B cell (primary cell): Measurements from ENCODE around the gene PHF19. TPM values are rescaled to one million over a fixed set of nuclear protein-coding genes. Genes with fewer than 3 reads are reported as not detected.
A peak's percentile ranks its signal among the peaks of the same experiment; 100 is the strongest.

Experiments
- ATAC-seq: fragments of 200-7000 bp; cut with Tn5 transposase; one replicate; pipeline ENCODE4 v1.10.0; 2021; ENCODE audit warnings: low read depth, mild to moderate bottlenecking, moderate number of reproducible peaks, moderate library complexity
- CTCF ChIA-PET: fragments of 350-600 bp; sonication (Branson Sonifier 250); formaldehyde crosslinking; loops from one replicate; lab custom pipeline; 2021; ENCODE audit warnings: antibody characterized with exemption, inconsistent platforms; lab: Charles Lee
- POLR2A ChIA-PET: fragments of 350-600 bp; sonication (Branson Sonifier 250); formaldehyde crosslinking; loops from one replicate; lab custom pipeline; 2021; ENCODE audit warnings: antibody characterized with exemption; lab: Charles Lee
- DNase-seq: peaks from one replicate; pipeline ENCODE4 v3.0.0; 2013
- H2AFZ ChIP-seq: 2 replicates; pipeline ENCODE4 v1.6.1; 2012; ENCODE audit warnings: mild to moderate bottlenecking, low read depth, low read length; ENCODE audit not compliant: insufficient read depth, poor library complexity, severe bottlenecking
- H3K27ac ChIP-seq, 2 donors: 1 replicate in 1 of 2; 2 replicates in 1 of 2; pipeline ENCODE4 v1.5.1; 2012 to 2013; ENCODE audit warnings: low read length in 2 of 2, mild to moderate bottlenecking in 2 of 2, moderate library complexity in 1 of 2
- H3K27me3 ChIP-seq, 4 experiments: fragments of 200-600 bp in 1 of 4; sonication (generic) in 1 of 4; replicated peaks in 1 of 4; 1 replicate in 2 of 4; 2 replicates in 2 of 4; pipeline versions ENCODE4 v1.6.1 to v1.7.0; 2013 to 2016; ENCODE audit warnings: low read length in 3 of 4, mild to moderate bottlenecking in 2 of 4, mixed read lengths in 1 of 4, moderate library complexity in 1 of 4; ENCODE audit not compliant: insufficient read depth in 4 of 4, control insufficient read depth in 3 of 4; ENCODE audit errors: control extremely low read depth in 1 of 4
- H3K36me3 ChIP-seq, 2 experiments: replicated peaks in 1 of 2; 1 replicate in 1 of 2; 2 replicates in 1 of 2; pipeline versions ENCODE4 v1.6.1 to v1.7.1; 2013; ENCODE audit warnings: low read length in 1 of 2; ENCODE audit not compliant: insufficient read depth in 2 of 2, control insufficient read depth in 1 of 2; ENCODE audit errors: control extremely low read depth in 1 of 2, extremely low read depth in 1 of 2
- H3K4me1 ChIP-seq, 2 donors: fragments of 200-600 bp in 1 of 2; sonication (generic) in 1 of 2; 1 replicate in 1 of 2; 2 replicates in 1 of 2; pipeline versions ENCODE4 v1.5.1 to v1.6.1; 2013 to 2017; ENCODE audit warnings: low read length in 2 of 2; ENCODE audit not compliant: control insufficient read depth in 2 of 2, insufficient read depth in 2 of 2
- H3K4me2 ChIP-seq: replicated peaks from 2 replicates; pipeline ENCODE3; 2012; ENCODE audit warnings: mild to moderate bottlenecking, low read depth, low read length; ENCODE audit not compliant: poor library complexity, severe bottlenecking
- H3K4me3 ChIP-seq, 5 experiments: fragments of 200-600 bp in 1 of 5; sonication (generic) in 1 of 5; 1 replicate in 3 of 5; 2 replicates in 2 of 5; pipeline versions ENCODE4 v1.5.1 to v1.7.0; 2011 to 2016; ENCODE audit warnings: low read length in 4 of 5, mild to moderate bottlenecking in 4 of 5, low read depth in 2 of 5, control low read depth in 1 of 5, moderate library complexity in 1 of 5; ENCODE audit not compliant: insufficient read depth in 1 of 5; ENCODE audit errors: control extremely low read depth in 1 of 5, extremely low read depth in 1 of 5
- H3K79me2 ChIP-seq: fragments of 200-600 bp; sonication (generic); one replicate; pipeline ENCODE4 v1.6.0; 2016; ENCODE audit warnings: low read length; ENCODE audit not compliant: control insufficient read depth, insufficient read depth
- H3K9ac ChIP-seq: fragments of 200-600 bp; sonication (generic); 2 replicates; pipeline ENCODE4 v1.6.1; 2017; ENCODE audit warnings: mild to moderate bottlenecking, low read length, moderate library complexity
- H3K9me3 ChIP-seq, 3 donors: one replicate each; pipeline versions ENCODE4 v1.6.1 to v1.7.1; 2013; ENCODE audit warnings: low read length in 2 of 3; ENCODE audit not compliant: control insufficient read depth in 2 of 3, insufficient read depth in 1 of 3; ENCODE audit errors: control extremely low read depth in 1 of 3
- H4K20me1 ChIP-seq: 2 replicates; pipeline ENCODE4 v1.6.0; 2012; ENCODE audit warnings: mild to moderate bottlenecking, low read length; ENCODE audit not compliant: insufficient read depth, control insufficient read depth, poor library complexity, severe bottlenecking
- H3K27ac Mint-ChIP-seq: one replicate; pipeline ENCODE4 v1.8.0; 2021; ENCODE audit warnings: mixed read lengths
- H3K27me3 Mint-ChIP-seq: one replicate; pipeline ENCODE4 v1.8.0; 2021; ENCODE audit warnings: mixed read lengths
- H3K4me1 Mint-ChIP-seq: one replicate; pipeline ENCODE4 v1.8.0; 2021; ENCODE audit warnings: mixed read lengths
- H3K4me3 Mint-ChIP-seq: one replicate; pipeline ENCODE4 v1.8.0; 2021; ENCODE audit warnings: mixed read lengths
- H3K9me3 Mint-ChIP-seq: one replicate; pipeline ENCODE4 v1.8.0; 2022; ENCODE audit warnings: mixed read lengths; ENCODE audit not compliant: insufficient read depth
- EZH2 ChIP-seq: IDR thresholded peaks from 2 replicates; pipeline ENCODE4 v1.6.1; 2012; ENCODE audit warnings: borderline replicate concordance, low read depth, mild to moderate bottlenecking, moderate library complexity, low read length; ENCODE audit not compliant: insufficient read depth, poor library complexity, severe bottlenecking
- WGBS: methylation state at CpG from one replicate; pipeline ENCODE4 v1.1.5; 2013; ENCODE audit warnings: missing lambda C conversion rate; ENCODE audit not compliant: insufficient coverage; 5-methylcytosine and 5-hydroxymethylcytosine counted together
- intact Hi-C: fragments of 100-400 bp; cut with micrococcal nuclease; formaldehyde crosslinking; loops from one replicate; pipeline ENCODE4 v1.10.0; 2022
- polyA plus RNA-seq: library from polyadenylated mRNA; depleted of rRNA; stranded (reverse); fragments of >200 nt; gene quantifications from 2 replicates; pipeline ENCODE4 v1.2.3, GENCODE V29; 2012
- total RNA-seq, 2 donors: library from RNA; stranded (reverse); fragments of 120-200 nt in 1 of 2; gene quantifications; 1 replicate in 1 of 2; 2 replicates in 1 of 2; pipeline versions ENCODE4 v1.2.3 to v1.2.4, GENCODE V29; 2013 to 2022
- TF ChIP-seq, protein P1 (sequence below): fragments of 200-600 bp; IDR thresholded peaks from one replicate; pipeline ENCODE4 v1.8.0; 2022; ENCODE audit warnings: antibody characterized with exemption, mild to moderate bottlenecking

The PHF19 gene
- total and polyA plus RNA-seq, 2 donors (not counting 1 experiment from before 2014, with no cell fraction given) = 17.0 to 20.9 TPM

DNA sequence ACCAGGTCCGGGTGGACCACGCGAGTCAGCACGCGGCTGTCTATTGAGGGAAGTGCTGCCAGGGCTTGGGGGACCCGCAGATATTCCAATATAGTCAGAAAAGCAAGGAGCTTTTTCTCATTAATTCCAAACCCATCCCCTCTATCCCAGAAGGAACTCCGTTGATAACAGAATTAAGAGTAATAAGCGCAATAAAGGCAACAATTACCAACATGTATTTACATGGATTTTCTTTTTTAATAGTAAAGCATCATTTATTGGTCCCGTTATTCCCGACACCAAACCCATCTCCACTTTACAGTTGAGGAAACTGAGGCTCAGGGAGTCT lies 7.7 kb downstream of the PHF19 start:
- ATAC-seq = no peak
- intact Hi-C loops = loop anchor here (1.0 to 10.0 kb wide), 6 partner anchors 8 to 335 kb away; partner anchors contain the start of genes CNTRL, PHF19 and RAB14
- H3K4me2 ChIP-seq = peak overlapping the region; percentile 95
- H3K36me3 ChIP-seq = peaks cover 0 to 3% of the 10 kb centered on the region in 2 experiments
- Mint-ChIP-seq H3K27me3 (no peaks in the 10 kb centered on the region), H3K9me3 (no peaks in the 10 kb centered on the region), H3K4me3 (peak overlapping the region; percentile 97), H3K27ac (peak overlapping the region; percentile 98), H3K4me1 (peaks cover 13% of the 10 kb centered on the region)
- H3K9me3 ChIP-seq = no peaks in the 10 kb centered on the region
- no peak for DNase-seq
- WGBS = 40% methylated on average over 5 of the region's 10 CpGs
- H3K27ac ChIP-seq = peak overlapping the region; percentile 65 to 75
- CTCF ChIA-PET = interaction anchor here (0.6 to 6.7 kb wide), 17 partner anchors 8 to 191 kb away, joined by 3 to 102 read pairs (median 3); partner anchors contain the start of gene FBXW2
- H4K20me1 ChIP-seq = no peaks in the 10 kb centered on the region
- POLR2A ChIA-PET = interaction anchor here (0.7 to 2.1 kb wide), 6 partner anchors 8 to 227 kb away, joined by 3 to 10 read pairs (median 3); no protein-coding TSS in a partner anchor
- peaks cover 0 to 19% of the 10 kb centered on the region in 2 donors for H3K4me1 ChIP-seq
- peak overlapping the region in 4 of 5 experiments; percentile 57 to 84 (median 71) for H3K4me3 ChIP-seq
- no peaks in the 10 kb centered on the region for H3K27me3 ChIP-seq
- H3K79me2 ChIP-seq = peaks cover 4% of the 10 kb centered on the region
- no peak for TF ChIP-seq EZH2
- TF ChIP-seq, protein P1, sequence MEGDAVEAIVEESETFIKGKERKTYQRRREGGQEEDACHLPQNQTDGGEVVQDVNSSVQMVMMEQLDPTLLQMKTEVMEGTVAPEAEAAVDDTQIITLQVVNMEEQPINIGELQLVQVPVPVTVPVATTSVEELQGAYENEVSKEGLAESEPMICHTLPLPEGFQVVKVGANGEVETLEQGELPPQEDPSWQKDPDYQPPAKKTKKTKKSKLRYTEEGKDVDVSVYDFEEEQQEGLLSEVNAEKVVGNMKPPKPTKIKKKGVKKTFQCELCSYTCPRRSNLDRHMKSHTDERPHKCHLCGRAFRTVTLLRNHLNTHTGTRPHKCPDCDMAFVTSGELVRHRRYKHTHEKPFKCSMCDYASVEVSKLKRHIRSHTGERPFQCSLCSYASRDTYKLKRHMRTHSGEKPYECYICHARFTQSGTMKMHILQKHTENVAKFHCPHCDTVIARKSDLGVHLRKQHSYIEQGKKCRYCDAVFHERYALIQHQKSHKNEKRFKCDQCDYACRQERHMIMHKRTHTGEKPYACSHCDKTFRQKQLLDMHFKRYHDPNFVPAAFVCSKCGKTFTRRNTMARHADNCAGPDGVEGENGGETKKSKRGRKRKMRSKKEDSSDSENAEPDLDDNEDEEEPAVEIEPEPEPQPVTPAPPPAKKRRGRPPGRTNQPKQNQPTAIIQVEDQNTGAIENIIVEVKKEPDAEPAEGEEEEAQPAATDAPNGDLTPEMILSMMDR = peak; percentile 6
- peak overlapping the region; percentile 86 for H3K9ac ChIP-seq
- H2AFZ ChIP-seq = peak overlapping the region; percentile 98

GRCh38 chr9:120868676-120869359 lies 8.2 kb downstream of the PHF19 start:
- H3K9ac ChIP-seq = peak overlapping the region; percentile 86
- Mint-ChIP-seq H3K9me3 (no peaks in the 10 kb centered on the region), H3K27ac (peak overlapping the region; percentile 98), H3K4me3 (peak overlapping the region; percentile 97), H3K4me1 (peaks cover 13% of the 10 kb centered on the region), H3K27me3 (no peaks in the 10 kb centered on the region)
- WGBS = under 1% methylated on average over 44 of the region's 52 CpGs
- intact Hi-C loops = loop anchor here (1.0 to 10.0 kb wide), 10 partner anchors 8 to 501 kb away; partner anchors contain the start of genes CNTRL, FBXW2, PHF19 and RAB14
- POLR2A ChIA-PET = interaction anchor here (0.6 to 2.1 kb wide), 8 partner anchors 9 to 322 kb away, joined by 3 to 10 read pairs (median 3); no protein-coding TSS in a partner anchor
- ATAC-seq (peak; percentile 90), DNase-seq (peak; percentile 97)
- no peaks in the 10 kb centered on the region for H4K20me1 ChIP-seq
- H3K79me2 ChIP-seq = peaks cover 4% of the 10 kb centered on the region
- peaks cover 0 to 5% of the 10 kb centered on the region in 2 experiments for H3K36me3 ChIP-seq
- peaks cover 0 to 19% of the 10 kb centered on the region in 2 donors for H3K4me1 ChIP-seq
- no peak for TF ChIP-seq EZH2
- TF ChIP-seq, protein P1 = peak; percentile 70
- CTCF ChIA-PET = interaction anchor here (0.6 to 6.7 kb wide), 19 partner anchors 9 to 192 kb away, joined by 3 to 102 read pairs (median 3); partner anchors contain the start of gene FBXW2
- no peaks in the 10 kb centered on the region for H3K9me3 ChIP-seq
- H3K27me3 ChIP-seq = no peaks in the 10 kb centered on the region
- H3K4me3 ChIP-seq = peak overlapping the region in 4 of 5 experiments; percentile 57 to 84 (median 71)
- H3K27ac ChIP-seq = peak overlapping the region; percentile 69 to 81
- H2AFZ ChIP-seq = peak overlapping the region; percentile 98
- H3K4me2 ChIP-seq = peak overlapping the region; percentile 95
